Glomerular endothelial cell (primary cell): Measurements from ENCODE around the gene MGMT. TPM values are rescaled to one million over a fixed set of nuclear protein-coding genes. Genes with fewer than 3 reads are reported as not detected.

Experiments used
- DNase-seq: peaks from one replicate; pipeline ENCODE4 v3.0.0-alpha.2; 2011; ENCODE audit warnings: low read depth, low spot score; ENCODE audit errors: extremely low read depth
- total RNA-seq: library from RNA; depleted of rRNA; stranded (reverse); fragments of >200 nt; gene quantifications from 2 replicates; pipeline ENCODE4 v1.2.3, GENCODE V29; 2015

Gene MGMT
- total RNA-seq, 1 donor from 2014 or later, result 26.5 TPM

DNA sequence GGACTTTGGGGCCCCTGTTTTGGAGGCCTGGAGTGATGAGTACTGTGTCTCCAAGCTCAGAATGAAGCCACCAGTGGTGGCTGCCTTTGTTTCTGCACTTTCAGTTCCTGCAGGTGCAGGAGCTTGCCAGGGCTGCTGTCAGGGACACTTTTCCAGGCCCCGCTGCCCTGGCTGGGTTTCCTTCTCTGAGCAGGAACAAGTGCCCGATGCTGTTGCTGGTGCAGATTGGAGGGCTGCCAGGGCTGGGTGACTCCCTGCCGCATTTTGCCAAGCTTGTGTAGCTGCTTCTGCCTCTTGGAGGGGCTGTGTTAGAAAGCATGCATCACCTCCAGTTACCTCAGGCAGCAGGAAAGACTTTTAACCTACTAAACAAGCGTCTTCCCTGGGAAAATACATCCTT is 211.1 kb downstream of the MGMT start:
- DNase-seq, result no peak

DNA sequence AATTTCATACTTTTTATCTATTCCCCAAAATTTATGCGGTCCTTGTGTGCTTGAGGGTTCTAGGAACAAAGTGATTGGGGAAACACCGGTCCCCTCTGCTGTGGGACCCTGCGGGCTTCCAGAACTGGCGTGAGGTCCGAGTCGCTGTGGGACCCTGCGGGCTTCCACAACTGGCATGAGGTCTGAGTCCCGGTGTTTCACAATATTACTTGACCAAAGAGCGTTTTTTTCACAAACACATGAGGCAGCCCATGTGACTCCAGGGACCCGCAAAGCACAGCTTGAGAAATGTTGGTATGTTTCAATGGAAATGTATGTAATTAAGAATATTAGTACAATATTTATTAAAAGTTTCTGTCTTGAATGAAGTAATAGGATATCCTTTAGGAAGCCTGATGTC is 212.2 kb downstream of the MGMT start:
- no peak for DNase-seq

DNA sequence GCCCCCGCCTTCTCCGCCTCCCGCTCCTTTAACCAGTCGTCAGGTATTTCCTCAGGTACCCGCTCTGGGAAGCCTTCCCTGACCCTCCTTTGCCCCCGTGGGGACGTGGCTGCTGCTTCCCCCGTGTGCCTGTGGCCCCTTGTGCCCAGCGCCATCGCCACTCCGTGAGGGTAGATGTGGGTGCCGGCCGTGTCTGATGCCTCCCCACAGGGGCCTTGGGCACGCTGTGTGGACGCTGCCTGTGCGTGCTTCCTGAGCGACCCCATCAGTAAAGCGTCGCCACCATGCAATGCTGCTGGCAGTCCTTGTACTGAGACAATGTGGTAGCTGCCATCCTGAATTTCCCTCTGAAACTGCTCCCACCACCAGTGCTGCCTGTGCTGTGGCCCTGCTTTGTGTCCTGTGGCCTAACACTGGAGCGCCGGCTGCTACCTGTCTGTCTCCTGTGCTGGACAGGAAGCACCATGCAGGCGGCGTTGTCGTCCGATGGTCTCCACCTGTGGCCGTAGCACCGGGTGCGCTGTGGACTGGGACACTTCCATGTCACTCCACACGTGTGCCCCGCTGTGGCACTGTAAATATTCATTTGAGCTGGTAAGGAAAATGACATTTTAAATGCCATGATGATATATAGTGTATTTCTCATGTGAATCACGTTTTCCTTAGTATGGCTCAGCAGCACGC is 213.8 kb downstream of the MGMT start:
- DNase-seq, result no peak

DNA sequence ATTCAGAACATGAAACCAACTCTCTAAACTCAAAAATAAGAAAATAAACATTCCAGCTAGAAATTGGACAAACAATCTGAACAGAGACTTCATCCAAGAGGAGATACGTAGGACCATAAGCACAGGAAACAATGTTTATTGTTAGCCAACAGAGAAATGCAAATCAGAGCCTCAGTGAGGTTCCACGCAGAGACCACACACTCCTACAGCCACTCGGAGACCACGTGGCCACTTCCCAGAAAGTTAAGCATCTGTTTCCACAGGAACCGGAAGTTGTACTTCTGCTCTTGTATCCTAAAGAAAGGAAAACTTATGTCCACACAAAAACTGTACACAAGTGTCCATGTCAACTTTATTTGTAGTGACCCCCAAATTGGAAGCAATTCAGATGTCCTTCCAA is 214.8 kb downstream of the MGMT start:
- no peak for DNase-seq

DNA sequence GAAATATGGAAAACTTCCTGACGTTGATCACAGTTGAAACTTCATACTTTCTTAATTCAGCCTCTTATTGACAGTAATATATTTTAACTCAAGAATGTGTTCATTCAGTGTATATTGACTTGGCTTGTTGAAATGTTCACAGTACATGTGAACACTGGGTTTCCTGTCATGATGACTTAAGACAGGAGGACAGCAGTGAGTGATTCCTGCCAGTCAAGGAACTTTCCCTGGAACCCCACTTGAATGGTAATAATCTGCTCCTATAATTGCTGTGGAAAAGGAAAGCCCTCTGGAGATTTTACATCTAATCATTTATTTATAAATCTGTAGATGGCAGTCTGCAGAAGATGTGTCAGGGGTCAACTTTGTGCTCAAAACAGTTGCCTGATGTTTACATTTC is 216.5 kb downstream of the MGMT start:
- no peak for DNase-seq

DNA sequence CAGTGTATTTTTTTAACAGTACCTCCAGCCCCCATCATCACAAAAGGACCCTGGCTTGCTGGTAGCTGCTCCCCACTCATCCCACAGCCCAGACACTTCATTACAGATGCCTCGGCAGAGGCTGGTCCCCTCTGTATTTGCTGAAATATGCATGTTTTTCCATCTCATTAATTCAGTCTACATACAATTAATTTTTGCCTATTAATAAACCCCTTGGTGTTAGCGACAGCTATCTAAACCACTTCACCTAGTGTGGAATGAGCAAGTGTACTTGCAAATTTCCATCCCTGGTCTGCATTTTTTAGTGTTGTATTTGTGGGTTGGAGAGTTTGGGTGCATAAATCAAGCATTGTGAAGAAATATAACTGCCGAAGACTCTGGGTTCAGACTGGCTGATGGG is 216.9 kb downstream of the MGMT start:
- DNase-seq, result no peak

DNA sequence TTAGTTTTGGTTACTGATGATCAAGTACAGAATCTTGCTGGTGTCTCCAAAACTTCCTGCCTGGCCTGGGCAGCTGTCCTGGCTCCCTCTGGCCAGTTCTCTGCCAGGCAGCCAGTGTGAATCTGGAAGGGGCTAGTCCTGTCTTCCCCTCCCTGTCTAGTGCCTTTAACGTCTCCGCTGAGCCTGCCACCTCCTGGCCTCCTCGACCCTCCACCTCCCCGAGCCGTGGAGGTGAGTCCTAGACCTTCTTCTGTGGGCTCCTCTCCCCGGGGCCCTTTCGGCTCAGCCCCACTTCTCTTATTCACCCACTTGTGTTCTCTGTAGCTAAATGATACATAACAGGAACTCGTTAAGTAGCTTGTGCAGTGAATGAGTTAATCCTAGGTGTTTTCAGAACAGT is 218.2 kb downstream of the MGMT start:
- no peak for DNase-seq

DNA sequence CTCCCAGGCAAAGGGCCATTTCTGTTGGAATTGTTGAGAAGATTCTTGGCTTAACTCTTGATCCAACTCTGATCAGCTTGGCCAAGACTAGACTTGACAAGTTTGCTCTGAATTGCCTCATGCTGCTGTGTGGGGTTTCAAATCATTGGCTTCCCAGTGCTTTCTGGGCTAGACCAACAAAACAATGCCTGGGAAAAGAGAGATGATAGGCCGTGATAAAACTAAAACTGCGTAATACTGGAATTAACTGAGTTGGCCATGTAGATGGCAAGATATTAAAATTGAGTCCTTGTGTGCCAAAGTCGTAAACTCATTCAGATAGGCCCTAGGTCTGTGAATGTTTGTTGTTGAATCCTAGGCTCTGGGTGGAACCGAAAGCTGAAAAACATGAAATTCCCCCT is 222.6 kb downstream of the MGMT start:
- no peak for DNase-seq

DNA sequence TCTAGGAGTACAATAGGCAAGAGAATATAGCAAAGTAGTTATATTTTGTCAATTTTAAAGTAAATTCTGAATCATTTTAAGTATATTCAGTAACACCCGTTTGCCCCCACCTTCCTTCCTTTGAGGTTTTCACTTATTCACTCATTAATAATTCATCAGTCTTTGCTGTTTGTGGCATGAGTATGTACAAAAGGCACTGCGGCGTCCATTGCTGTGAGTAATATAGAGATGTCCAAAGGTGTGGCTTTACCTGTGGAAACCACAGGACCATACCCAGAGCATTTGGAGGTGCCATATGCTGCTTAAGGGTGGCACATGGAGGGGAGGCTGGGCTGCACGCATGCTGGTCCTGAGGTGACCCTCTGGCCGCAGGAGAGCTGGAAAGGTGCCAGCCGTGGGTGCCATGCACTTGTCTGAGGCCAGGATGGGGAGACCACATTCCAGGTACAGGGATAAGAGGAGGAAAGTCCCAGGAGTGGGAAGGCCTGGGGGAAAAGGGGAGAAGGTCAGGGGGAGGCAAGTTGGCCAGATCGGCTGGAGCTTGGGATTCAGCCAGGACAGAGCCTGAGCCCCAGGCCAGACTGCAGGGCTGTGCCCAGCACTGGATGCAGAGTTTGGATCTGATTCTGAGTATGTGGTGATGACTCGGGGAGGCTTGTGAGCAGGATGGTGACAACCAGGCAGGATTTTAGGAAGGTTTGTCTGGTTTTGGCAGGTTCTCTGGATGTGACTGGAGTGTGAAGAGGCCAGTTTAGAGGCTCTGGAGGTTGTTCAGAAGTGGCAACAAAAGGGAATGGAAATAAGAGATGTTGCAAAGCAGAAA is 223.4 kb downstream of the MGMT start:
- DNase-seq, result no peak

DNA sequence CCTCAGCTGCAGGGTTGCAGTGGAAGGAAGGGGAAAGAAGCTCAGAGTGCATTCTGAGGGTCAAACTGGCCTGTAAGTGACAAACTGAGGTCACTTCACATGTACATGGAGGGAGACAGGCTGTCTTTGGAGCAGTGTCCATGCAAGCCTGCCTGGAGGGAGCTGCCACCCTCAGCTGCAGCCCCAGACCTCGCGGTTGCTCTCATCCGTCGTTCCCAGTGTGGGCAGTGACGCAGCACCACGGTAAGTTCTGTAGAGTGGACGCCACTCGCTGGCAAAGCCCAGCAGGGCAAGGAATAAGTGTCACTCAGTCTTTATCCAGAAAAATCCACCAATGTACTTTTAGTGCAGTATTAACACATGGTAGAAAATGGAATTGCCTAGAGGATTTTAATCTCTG is 225.7 kb downstream of the MGMT start:
- no peak for DNase-seq

DNA sequence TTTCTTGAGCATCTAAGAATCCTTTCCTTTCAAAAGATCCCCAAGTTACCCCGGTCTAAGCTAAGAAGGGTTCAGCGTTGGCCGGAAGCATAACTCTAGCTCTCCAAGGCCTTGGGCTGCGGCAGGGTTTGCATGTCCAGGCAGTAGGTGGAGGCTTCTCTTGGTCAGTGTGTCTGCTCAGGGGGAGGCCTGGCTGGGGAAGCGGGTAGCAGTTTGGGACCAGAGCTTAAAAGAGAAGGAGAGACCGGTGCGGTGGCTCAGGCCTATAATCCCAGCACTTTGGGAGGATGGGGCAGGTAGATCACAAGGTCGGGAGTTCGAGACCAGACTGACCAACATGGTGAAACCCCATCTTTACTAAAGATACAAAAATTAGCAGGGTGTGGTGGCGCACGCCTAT is 226.3 kb downstream of the MGMT start:
- DNase-seq, result no peak

DNA sequence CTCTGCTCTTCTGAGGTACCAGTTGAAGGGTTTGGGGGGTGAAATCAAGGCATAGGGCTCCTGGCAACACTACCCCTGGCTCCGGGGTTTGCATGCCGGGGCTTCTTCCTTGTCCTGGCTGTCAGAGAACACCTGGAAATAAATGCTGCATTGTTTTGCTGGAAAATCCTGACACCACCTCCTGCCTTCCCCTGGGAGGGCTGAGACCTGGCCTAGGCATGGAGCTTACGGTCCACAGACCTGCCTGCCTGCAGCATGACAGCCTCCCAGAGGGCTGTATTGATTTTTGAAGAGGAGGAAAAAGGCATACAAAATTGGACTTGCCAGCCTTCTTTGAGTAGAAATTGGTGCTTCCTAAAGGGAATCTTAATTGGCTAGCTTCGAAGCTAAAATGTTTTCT is 227.1 kb downstream of the MGMT start:
- no peak for DNase-seq

DNA sequence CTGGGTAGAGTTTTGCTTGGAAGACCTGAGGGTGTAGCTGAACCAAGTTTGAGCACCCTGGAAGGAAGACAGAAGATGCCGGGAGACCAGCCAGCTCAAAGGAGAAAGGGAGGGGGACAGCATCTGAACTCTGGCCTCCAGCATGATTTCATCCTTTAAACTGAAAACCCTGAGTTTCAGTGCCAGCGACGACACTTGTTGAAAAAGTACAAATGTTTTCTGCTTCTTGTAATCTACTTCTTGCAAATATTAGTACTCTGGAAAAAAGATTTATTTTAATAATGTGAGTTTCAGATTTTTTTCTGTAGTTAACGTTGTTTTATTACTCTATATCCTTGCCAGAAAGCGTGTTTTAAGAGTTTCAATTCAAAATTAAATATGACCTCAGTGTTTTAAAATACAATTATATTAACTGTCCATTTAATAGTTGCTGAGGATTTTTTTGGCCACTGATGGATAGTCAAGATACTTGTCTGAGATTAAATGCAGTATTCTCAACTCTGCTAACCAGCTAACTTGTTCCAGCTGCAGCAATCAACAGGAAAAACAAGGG is 227.7 kb downstream of the MGMT start:
- no peak for DNase-seq

DNA sequence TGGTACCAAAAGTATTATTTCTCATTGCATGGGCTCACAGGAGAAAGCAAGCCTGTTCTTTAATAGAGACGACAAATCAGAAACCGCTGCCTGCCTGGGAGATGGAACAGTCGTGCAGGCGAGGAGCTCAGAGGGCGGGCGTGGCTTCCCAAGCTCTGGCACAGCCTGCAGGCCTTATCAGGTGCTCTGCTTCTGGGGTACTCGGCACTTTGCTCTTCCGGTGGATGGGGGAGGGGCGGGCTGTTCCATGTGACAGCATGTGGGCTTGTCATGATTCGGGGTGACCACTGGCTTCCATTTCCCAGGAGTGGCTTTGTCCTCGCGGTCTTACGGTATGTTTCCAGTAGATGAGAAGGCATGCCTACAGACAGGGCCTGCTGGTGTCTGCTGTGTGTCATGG is 228.6 kb downstream of the MGMT start:
- no peak for DNase-seq

DNA sequence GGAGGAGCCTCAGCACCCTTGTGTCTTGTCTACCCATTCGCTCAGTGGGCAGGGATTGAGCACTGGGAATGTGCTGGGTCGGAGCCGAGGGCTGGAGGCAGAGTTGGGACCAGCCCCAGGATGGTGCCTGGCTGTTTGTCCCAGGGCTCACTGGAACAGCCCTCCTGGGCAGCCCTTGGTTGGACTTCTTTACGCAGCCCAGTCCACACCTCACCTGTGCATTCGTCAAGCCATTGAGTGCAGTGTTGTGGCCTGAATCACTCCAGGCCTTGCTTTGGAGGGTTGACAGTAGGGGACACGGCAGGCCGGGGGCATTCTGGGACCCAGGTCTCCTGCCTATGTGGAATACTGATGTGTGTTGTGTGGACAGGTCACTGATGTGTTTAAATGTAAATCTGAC is 229.6 kb downstream of the MGMT start:
- no peak for DNase-seq

DNA sequence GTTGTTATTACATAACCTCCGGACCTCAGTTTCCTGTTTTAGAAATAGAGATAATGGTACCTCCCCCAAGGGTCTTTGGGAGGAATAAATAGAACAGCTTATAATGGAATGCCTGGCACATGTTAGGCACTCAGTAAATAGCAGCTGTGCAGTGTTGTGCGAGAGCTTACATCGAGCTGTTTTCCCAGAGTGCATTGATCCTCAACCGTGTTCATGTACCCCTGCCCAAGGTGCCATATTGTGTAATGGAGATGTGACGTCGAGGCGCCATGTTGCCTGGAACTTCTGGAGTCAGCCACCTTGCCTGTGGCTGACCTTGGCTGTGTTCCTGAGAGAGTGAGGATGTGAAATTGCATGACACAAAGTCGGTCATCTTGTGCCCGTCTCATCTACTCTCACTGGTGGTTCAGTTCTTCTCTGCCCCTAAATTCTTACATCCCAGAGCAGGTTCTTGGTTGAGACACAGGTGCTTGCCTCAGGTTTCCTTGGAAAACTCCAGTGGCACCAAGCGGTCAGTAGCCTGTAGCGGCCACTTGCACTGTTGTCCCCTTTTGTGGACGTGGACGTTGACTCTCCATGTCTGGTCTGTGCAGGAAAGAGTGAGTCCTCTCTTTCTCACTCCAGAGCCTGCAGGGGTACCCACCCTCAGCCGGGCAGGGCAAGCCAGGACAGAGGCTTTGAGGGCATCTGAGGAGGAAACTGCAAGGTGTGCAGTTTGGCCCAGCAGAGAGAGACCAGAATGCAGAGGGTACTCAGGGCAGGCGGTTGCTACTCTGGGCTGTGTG is 230.6 kb downstream of the MGMT start:
- DNase-seq, result no peak

DNA sequence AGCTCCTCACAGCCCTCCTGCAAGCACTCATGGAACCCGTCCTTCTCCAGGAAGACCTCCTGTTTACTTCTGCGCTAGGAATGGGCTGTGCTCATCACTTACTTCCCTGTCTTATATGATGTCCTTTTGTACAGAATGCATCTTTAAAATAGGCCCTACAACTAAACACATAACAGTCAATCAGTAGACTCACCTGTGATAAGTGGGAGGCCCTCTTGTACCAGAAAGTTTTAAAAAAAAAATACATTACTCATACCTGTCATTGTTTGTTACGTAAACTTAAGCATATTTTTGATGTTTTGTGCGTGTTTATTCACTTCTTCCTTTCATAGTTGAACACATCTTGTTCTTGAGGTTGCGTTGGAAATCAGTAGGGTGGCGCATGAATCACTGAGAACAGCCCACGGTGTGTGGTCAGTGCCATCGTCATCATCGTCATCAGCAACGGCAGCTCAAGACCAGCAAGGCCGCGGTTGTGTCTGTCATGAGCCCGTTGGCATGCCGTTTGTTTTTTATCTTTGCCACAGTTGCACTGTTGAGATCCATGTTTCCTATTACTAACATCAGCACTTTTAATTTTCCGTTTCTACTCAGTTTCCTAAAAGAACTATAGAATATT is 232.8 kb downstream of the MGMT start:
- no peak for DNase-seq

DNA sequence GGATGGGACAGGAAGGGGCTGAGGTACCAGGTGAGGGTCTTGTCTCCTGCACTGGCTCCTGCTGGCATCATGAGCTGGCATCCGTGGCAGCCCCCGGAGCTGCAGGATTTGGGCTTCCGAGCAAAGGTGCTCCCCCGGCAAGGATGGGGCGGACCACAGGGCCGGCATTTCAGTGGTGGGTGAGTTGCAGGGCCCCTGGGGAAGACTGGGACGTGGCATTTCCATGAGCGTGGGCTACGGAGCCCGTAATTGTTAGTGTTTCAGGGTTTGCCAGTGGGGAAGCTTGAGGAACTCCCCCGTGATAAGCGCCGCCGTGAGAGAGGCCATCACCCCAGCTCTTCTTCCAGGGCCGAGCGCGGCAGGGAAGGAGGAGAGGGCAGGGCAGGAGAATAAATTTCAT is 235.6 kb downstream of the MGMT start:
- no peak for DNase-seq

DNA sequence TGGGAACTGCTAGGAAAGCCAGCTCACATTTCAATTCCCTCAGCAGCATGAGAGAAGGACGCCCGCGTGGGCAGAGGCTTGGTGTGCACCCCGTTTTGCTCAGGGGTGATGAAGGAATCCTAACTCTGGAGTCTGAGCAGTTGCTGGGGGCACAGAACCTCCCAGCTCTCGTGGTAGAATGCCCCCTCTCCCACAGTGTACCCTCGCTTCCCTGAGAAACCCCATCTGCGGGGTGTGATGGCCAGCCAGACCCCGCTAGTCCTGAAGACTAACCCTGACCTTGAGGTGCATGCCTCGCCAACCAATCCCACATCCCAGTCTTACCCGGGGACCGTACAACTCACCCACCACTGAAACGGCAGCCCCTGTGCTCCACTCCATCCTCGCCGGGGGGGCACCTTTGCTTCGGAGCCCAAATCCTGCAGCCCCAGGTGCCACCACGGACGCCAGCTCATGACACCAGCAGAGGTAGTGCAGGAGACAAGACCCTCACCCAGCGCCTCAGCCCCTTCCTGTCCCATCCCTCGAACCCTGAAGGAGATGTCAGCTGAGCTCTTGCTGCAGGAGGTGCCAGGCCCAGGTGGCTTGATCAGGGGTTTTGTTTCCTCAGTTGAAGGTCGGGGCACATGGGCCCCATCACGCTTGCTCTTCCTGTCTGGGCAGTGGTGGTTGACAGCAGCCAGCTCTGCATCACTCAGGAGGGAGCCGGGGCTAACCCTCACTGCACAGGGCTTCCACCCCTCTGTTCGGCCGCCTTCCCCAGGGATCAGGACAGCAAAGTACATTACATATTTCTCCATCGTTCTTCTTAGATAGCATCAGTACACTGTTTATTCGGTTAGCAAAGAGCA is 236.5 kb downstream of the MGMT start:
- no peak for DNase-seq

DNA sequence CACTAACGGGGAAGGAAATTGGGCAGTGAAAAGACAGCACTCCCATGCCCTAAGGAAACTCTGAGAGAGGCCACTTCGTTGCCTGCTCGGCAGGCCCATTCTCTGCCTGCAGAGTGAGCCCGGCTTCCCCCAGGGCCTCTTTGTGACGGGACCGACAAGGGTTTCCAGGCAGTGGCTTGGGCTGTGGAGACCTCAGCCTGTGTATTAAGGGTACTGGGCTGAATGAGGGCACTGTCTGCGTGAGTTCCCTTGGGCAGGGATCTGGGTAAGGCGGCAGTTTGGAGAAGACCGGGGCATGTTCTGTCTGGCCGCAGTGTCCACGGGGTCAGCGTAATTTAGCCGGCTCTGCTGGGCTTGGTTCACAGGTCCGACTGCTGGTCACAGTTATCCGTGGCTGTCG is 237.2 kb downstream of the MGMT start:
- no peak for DNase-seq
